ENCODE results near the gene ENDOD1.

The ENDOD1 gene

GRCh38 chr11:95067039-95067840 lies 22.4 kb upstream of the ENDOD1 start:
- DNase-seq (ENCODE audit: insufficient read length, low spot score) = no peak
- peak; percentile 32 for TF ChIP-seq CTCF (IDR thresholded peaks at IDR 0.05; ENCODE audit: insufficient read depth, missing control alignments)
- no peak for FAIRE-seq

- no peak for DNase-seq (ENCODE audit: insufficient read length, low spot score)
- FAIRE-seq = no peak
- TF ChIP-seq CTCF (IDR thresholded peaks at IDR 0.05; ENCODE audit: insufficient read depth, missing control alignments) = no peak
Measured at GRCh38 chr11:95067841-95068219, 21.8 kb upstream of the ENDOD1 start.

- no peak for FAIRE-seq
- no peak for DNase-seq (ENCODE audit: insufficient read length, low spot score)
- no peak for TF ChIP-seq CTCF (IDR thresholded peaks at IDR 0.05; ENCODE audit: insufficient read depth, missing control alignments)
Measured at GRCh38 chr11:95068549-95068948, 21.1 kb upstream of the ENDOD1 start.

GRCh38 chr11:95070471-95070870 lies 19.2 kb upstream of the ENDOD1 start:
- no peak for TF ChIP-seq CTCF (IDR thresholded peaks at IDR 0.05; ENCODE audit: insufficient read depth, missing control alignments)
- DNase-seq (ENCODE audit: insufficient read length, low spot score) (no peak), FAIRE-seq (no peak)

GRCh38 chr11:95072948-95073347 lies 16.7 kb upstream of the ENDOD1 start:
- TF ChIP-seq CTCF (IDR thresholded peaks at IDR 0.05; ENCODE audit: insufficient read depth, missing control alignments) = no peak
- FAIRE-seq (no peak), DNase-seq (ENCODE audit: insufficient read length, low spot score) (no peak)

GRCh38 chr11:95074792-95075563 lies 14.7 kb upstream of the ENDOD1 start:
- DNase-seq (ENCODE audit: insufficient read length, low spot score) = no peak
- no peak for TF ChIP-seq CTCF (IDR thresholded peaks at IDR 0.05; ENCODE audit: insufficient read depth, missing control alignments)
- FAIRE-seq = no peak

- DNase-seq (ENCODE audit: insufficient read length, low spot score) (no peak), FAIRE-seq (no peak)
- TF ChIP-seq CTCF (IDR thresholded peaks at IDR 0.05; ENCODE audit: insufficient read depth, missing control alignments) = no peak
Measured at GRCh38 chr11:95076416-95076815, 13.2 kb upstream of the ENDOD1 start.

Data from D721Med (cell line).